Erythroblast (primary cell): ENCODE data around the gene PIK3CA.
A peak's percentile ranks its signal among the peaks of the same experiment; 100 is the strongest.

Experiments used
- GATA1 ChIP-seq: IDR thresholded peaks from 2 replicates; pipeline ENCODE4 v1.6.1; 2011; ENCODE audit warnings: low read depth, mild to moderate bottlenecking, control low read depth, low read length, moderate library complexity
- POLR2A ChIP-seq: IDR thresholded peaks from 2 replicates; pipeline ENCODE4 v1.6.1; 2011; ENCODE audit warnings: mild to moderate bottlenecking, low read length

- TF ChIP-seq POLR2A (peak; percentile 41), GATA1 (no peak)
Measured at GRCh38 chr3:179147873-179148615, at the start of gene PIK3CA.
